ENCODE measurements around the gene LYRM1.
"Not testable (repeated sequence)": the region's sequence is repeated elsewhere in the genome, so short reads cannot be mapped to it uniquely, and the experiment has no call there.

Gene LYRM1

GRCh38 chr16:20937736-20938135 is 37.2 kb downstream of the LYRM1 start:
- no peak for DNase-seq (ENCODE audit: low spot score)

DNA sequence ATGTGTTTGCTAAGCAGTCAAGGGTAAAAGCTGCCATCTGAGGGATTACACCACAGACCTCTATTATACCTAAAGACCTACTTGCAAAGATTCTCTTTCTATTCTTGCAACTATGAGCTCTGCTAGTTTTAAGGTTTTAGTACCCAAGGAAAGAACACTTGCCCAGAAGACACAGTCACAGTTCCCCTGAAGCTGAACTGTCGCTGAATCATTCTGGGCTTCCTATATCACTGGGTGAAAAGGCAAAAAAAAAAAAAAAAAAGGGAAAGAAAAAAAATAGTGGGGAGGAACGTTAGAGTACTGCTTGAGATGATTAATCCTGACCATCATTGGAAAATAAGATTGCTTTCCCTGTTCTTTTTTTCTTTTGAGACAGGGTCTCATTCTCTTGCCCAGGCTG is 37.9 kb downstream of the LYRM1 start:
- DNase-seq (ENCODE audit: low spot score) = peak; percentile 45

DNA sequence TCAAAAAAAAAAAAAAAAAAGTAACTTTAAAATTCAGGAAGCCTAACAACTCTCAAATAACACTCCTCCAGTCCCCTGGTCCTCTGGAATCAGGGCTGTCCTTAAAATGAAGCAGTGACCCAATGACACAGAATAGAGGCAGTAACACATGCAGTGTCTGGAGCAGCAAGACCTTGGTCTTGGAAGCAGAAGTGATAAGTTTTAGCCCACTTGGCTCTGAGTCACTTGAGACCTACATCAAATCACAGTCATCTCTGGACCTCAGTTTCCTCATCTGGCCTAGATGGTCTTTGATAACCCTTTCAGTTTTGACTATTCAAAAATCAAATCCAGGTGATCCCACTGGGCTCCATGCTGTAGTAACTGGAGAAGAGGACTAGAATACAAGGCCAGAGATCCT is 39.0 kb downstream of the LYRM1 start:
- no peak for DNase-seq (ENCODE audit: low spot score)

DNA sequence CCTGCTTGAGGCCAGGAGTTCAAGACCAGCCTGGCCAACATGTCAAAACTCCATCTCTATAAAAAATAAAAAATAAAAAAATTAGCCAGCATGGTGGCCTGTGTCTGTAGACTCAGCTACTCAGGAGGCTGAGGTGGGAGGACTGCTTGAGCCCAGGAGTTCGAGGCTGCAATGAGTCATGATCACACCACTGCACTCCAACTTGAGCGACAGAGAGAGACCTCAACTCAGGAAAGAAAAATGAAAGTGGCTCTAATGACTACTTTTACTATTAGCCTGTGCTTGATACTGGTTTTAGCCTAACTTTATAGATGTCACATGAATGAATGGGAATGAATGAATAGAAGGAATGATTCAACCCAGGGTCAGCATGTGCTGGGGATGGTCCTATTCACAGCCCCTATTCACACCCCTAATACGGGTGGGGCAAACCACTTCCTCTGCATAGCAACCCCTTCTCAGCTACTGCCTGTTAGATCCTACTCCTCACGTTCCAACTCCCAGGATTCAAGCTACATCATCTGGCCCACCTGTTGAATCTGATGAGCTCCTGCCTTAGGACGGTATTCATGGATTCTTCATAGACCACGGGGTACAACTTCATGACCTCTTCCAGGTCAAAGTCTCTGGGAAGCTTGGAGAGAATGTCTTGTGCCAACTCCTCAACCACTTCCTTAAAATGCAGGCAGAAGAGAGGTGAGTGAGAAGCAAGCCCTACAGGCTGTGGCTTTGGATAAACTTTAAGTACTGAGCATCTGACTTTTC is 40.5 kb downstream of the LYRM1 start:
- no peak for DNase-seq (ENCODE audit: low spot score)

- DNase-seq (ENCODE audit: low spot score) = no peak
Measured at GRCh38 chr16:20941636-20941926, 41.0 kb downstream of the LYRM1 start.

GRCh38 chr16:20942256-20942655 is 41.7 kb downstream of the LYRM1 start:
- no peak for DNase-seq (ENCODE audit: low spot score)

- DNase-seq (ENCODE audit: low spot score) = no peak
Measured at GRCh38 chr16:20944861-20945574, 44.4 kb downstream of the LYRM1 start.

GRCh38 chr16:20945575-20945875 is 45.0 kb downstream of the LYRM1 start:
- DNase-seq (ENCODE audit: low spot score) = not testable (repeated sequence)

- DNase-seq (ENCODE audit: low spot score) = no peak
Measured at GRCh38 chr16:20946015-20946629, 45.6 kb downstream of the LYRM1 start.

DNA sequence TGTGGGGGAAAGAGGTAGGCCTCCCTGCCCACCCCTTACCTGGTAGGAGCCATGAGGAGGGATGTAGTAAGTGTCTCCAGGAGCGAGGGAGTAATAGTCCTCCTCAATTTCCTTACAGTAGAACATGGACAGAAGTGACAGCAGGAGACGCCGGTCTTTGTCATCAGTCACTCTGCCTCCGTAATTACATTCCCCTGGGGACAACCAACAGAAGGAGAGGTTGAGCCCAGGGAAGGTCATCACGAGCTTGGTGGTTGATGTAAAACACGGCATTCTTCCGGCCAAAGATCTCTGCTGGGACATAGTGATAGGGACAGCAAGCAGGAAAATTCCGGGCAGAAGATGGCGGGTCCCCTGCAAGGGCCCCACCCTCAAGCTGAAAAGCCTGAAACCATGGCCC is 47.9 kb downstream of the LYRM1 start:
- no peak for DNase-seq (ENCODE audit: low spot score)

- no peak for DNase-seq (ENCODE audit: low spot score)
Measured at GRCh38 chr16:20949660-20950059, 49.1 kb downstream of the LYRM1 start.

DNA sequence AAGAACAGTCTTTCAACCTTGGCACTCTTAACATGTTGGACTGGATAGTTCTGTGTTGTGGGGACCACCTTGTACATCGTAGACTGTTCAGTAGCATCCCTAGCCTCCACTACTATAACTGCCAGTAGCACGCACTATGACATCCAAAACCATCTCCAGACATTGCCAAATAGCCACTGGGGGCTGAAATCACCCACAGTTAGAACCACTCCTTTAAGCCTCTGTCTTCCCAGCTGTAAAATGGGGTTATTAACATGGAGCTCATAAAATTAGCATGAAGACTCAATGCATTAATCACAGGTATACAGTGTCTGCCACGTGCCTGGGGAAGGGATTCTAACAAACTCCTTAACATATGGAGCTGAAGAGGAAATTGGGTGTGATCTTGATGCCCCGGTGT is 49.7 kb downstream of the LYRM1 start:
- DNase-seq (ENCODE audit: low spot score) = no peak

DNA sequence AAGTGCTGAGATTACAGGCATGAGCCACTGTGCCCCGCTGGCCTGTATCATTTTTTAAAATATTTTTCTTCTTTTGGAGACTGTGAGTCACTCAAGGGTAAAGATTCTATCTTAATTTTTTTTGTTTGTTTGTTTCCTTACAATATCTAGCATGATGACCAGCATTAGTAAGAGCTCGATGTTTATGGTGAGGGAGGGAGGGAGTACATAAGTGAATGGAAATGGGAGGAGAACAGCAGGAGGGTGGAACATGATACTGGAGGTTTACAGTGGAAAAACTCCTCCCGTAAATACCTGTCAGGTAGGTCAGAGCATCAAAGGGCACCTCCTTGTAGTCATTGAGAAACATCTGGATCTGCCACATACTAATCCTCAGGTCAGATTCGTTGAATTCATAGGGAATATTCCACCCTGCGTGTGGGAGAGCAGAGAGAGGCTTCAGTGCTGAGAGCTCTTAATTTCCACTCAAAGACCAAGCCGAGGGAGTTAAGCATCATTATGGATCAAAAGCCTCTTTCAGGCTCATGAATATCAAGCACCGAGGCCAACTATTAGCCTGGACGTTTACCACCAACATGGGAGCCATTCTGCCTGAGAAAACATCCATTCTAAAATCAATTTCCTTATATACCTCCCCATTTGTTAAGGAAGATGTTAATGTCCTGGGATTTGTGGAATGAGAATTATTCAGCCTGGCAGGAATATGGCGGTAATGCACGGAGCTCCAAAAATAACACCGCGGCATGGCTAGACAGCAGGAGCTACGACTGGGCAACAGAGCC is 51.8 kb downstream of the LYRM1 start:
- DNase-seq (ENCODE audit: low spot score) = no peak

GRCh38 chr16:20954574-20954973 is 54.0 kb downstream of the LYRM1 start:
- no peak for DNase-seq (ENCODE audit: low spot score)

- DNase-seq (ENCODE audit: low spot score) = no peak
Measured at GRCh38 chr16:20956319-20956718, 55.7 kb downstream of the LYRM1 start.

DNA sequence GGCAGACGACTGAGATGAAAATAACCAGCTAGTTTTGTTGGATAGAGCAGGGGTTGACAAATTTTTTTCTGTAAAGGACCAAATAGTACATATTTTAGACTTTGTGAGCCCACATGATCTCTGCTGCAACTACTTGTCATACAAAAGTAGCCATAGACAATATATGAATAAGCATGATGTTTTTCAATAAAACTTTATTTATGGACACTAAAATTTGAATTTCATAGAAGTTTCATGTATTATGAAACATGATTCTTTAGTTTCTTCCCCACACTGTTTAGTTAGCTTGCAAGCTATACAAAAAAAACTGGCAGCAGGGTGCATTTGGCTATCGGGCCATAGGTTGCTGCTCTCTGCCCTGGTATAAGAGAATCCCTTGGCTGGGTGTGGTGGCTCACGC is 56.6 kb downstream of the LYRM1 start:
- DNase-seq (ENCODE audit: low spot score) = no peak

DNA sequence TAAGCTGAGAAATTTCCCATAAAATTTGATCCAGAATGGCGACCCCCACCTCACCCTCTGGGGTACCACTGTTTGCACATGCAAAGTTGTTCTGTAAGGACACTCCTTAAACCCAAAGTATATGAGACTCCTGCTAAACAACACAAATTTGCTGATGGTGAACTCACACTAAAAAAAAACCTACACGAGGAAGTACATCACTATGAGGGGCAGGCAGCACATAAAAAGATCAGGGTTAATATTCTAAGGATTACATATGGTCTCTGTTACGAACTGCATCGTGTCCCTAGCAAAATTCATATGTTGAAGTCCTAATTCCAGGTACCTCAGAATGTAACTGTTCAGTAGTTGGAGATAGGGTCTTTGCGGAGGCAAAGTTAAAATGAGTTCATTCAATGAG is 60.3 kb downstream of the LYRM1 start:
- no peak for DNase-seq (ENCODE audit: low spot score)

- DNase-seq (ENCODE audit: low spot score) = no peak
Measured at GRCh38 chr16:20968765-20969164, 68.2 kb downstream of the LYRM1 start.

- no peak for DNase-seq (ENCODE audit: low spot score)
Measured at GRCh38 chr16:20969386-20969785, 68.8 kb downstream of the LYRM1 start.

- no peak for DNase-seq (ENCODE audit: low spot score)
Measured at GRCh38 chr16:20971401-20971800, 70.8 kb downstream of the LYRM1 start.

GRCh38 chr16:20973201-20973600 is 72.6 kb downstream of the LYRM1 start:
- not testable (repeated sequence) for DNase-seq (ENCODE audit: low spot score)
